ENCODE measurements around the gene CELF6. TPM values are rescaled to one million over a fixed set of nuclear protein-coding genes. Genes with fewer than 3 reads are reported as not detected.

The CELF6 gene
- total and polyA plus RNA-seq, 4 donors = 0.10 to 0.92 (median 0.44) TPM

DNA sequence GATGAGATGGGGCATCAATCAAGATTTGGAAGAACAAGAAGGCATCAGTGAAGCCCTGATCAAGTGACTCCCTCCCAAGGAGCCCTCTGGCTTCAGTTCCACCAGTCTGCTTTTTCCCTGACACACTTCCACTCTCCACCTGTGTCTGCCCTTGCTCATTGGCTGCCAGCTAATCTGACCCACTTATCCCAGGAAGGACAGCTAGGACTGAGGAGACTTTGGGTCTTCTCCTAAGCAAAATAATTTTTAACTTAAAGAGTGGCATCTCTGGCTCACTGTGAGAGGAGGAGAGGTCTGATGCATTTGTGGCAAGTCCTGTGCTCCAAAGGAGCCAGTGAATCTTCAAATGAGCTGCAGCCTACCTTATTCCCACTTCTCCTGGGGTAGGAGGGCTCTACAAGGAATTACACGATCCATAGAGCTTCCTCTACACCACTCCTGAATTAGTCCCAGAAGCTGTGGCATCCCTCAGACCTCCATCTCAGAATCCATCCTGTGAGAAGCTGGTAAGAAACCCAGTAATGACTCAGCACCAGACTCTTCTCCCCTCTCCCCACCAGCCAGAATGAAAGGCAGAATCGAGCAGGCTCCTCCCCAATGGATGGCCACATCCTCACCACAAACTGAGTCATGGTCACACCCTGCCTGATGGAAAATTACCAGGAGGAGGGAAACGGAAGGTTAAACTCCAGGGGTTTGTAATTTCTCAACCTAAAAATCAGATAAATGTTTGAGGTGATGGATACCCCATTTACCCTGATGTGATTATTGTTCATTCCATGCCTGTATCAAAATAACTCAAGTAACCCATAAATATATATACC is 82.7 kb downstream of the CELF6 start:
- no peak for DNase-seq (ENCODE audit: low spot score)
- Histone ChIP-seq H3K4me1 (ENCODE audit: control insufficient read depth in 4 of 4, insufficient read depth in 4 of 4, low read length in 3 of 4) (no peaks in the 10 kb centered on the region), H3K9ac (ENCODE audit: low read depth in 1 of 2, low read length in 2 of 2) (no peak overlapping the region), H3K27ac (ENCODE audit: low read depth in 1 of 2, low read length in 2 of 2) (no peak overlapping the region), H3K9me3 (ENCODE audit: control insufficient read depth in 4 of 4, low read length in 3 of 4) (no peaks in the 10 kb centered on the region), H3K36me3 (ENCODE audit: control insufficient read depth in 4 of 4, insufficient read depth in 3 of 4, low read depth in 1 of 4, low read length in 3 of 4) (peaks cover 2 to 14% (median 6%) of the 10 kb centered on the region in 4 donors), H3K27me3 (ENCODE audit: control insufficient read depth in 4 of 4, insufficient read depth in 4 of 4, low read length in 3 of 4) (no peaks in the 10 kb centered on the region), H3K4me3 (ENCODE audit: low read depth in 1 of 3, low read length in 3 of 3) (no peak overlapping the region)
- 69% methylated on average over 3 of the region's 3 CpGs for WGBS
- TF ChIP-seq CTCF (IDR thresholded peaks at IDR 0.05; ENCODE audit: low read depth, low read length, missing input control) = no peak
- TF ChIP-seq HNF4A (conservative IDR thresholded peaks at IDR 0.05) = no peak
- TF ChIP-seq, protein P1, sequence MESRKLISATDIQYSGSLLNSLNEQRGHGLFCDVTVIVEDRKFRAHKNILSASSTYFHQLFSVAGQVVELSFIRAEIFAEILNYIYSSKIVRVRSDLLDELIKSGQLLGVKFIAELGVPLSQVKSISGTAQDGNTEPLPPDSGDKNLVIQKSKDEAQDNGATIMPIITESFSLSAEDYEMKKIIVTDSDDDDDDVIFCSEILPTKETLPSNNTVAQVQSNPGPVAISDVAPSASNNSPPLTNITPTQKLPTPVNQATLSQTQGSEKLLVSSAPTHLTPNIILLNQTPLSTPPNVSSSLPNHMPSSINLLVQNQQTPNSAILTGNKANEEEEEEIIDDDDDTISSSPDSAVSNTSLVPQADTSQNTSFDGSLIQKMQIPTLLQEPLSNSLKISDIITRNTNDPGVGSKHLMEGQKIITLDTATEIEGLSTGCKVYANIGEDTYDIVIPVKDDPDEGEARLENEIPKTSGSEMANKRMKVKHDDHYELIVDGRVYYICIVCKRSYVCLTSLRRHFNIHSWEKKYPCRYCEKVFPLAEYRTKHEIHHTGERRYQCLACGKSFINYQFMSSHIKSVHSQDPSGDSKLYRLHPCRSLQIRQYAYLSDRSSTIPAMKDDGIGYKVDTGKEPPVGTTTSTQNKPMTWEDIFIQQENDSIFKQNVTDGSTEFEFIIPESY (IDR thresholded peaks at IDR 0.05) = no peak
- TF ChIP-seq RAD21 (IDR thresholded peaks at IDR 0.05) = no peak
- TF ChIP-seq FOXA1 (IDR thresholded peaks at IDR 0.05) = no peak
- no peak for TF ChIP-seq YY1 (IDR thresholded peaks at IDR 0.05)
- no peak for TF ChIP-seq TAF1 (conservative IDR thresholded peaks at IDR 0.05)
- no peak for TF ChIP-seq FOXA2 (IDR thresholded peaks at IDR 0.05)

DNA sequence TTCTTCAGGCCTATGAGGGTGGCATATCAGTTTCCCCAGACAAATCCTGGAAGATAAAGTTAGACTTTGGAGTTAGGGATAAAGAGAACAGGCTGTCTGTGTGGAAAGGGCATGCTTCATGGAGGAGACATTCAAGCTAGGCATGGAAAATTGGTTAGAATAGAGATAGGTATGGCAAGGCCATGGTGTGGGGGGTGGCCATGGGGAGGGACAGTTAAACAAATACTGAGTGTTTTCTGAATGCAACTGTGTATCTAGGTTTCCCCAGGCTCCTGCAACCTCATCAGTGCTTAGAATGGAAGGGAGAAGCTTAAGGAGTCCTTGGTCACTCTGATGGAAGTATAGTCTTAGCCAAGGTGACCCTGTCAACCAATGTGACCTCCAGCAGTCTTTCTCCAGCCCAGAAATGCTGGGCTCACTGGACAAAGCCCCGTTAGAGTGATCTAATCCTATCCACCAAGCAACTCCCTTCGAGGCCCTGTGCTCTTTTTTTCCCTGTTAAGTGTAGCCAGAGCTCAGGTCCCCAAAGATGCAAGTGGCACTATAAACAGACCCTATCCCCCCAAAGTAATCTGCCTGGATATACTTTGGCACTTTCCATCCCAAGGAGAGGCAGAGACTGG is 83.5 kb downstream of the CELF6 start:
- Histone ChIP-seq H3K27me3 (ENCODE audit: control insufficient read depth in 4 of 4, insufficient read depth in 4 of 4, low read length in 3 of 4) (no peaks in the 10 kb centered on the region), H3K27ac (ENCODE audit: low read depth in 1 of 2, low read length in 2 of 2) (no peak overlapping the region), H3K9me3 (ENCODE audit: control insufficient read depth in 4 of 4, low read length in 3 of 4) (no peaks in the 10 kb centered on the region), H3K9ac (ENCODE audit: low read depth in 1 of 2, low read length in 2 of 2) (no peak overlapping the region), H3K4me3 (ENCODE audit: low read depth in 1 of 3, low read length in 3 of 3) (no peak overlapping the region), H3K4me1 (ENCODE audit: control insufficient read depth in 4 of 4, insufficient read depth in 4 of 4, low read length in 3 of 4) (peaks cover 2 to 6% (median 4%) of the 10 kb centered on the region in 4 donors), H3K36me3 (ENCODE audit: control insufficient read depth in 4 of 4, insufficient read depth in 3 of 4, low read depth in 1 of 4, low read length in 3 of 4) (peaks cover 2 to 7% (median 3%) of the 10 kb centered on the region in 4 donors)
- DNase-seq (ENCODE audit: low spot score) = no peak
- TF ChIP-seq SP1 (IDR thresholded peaks at IDR 0.05) (no peak), RAD21 (IDR thresholded peaks at IDR 0.05) (no peak)
- TF ChIP-seq, protein P1 (IDR thresholded peaks at IDR 0.05) = no peak
- 92% methylated on average over 2 of the region's 2 CpGs for WGBS

DNA sequence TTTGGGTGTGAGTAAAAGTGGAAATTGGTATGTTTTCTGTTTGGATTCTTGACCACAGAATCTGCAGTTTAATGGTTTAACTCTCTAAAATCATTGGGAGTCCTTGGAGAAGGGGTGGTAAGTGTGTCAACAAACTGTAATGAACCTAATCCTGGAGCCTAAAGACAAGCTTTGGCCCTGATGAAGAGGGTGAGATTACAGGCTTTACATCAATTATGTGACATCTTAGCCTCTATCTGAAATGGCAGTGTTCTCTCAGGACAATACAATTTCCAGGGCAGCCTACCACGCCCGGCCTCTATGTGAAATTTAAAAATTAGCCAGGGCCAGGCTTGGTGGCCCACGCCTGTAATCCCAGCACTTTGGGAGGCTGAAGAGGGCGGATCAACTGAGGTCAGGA is 84.7 kb downstream of the CELF6 start:
- Histone ChIP-seq H3K9me3 (ENCODE audit: control insufficient read depth in 4 of 4, low read length in 3 of 4) (no peaks in the 10 kb centered on the region), H3K27ac (ENCODE audit: low read depth in 1 of 2, low read length in 2 of 2) (no peak overlapping the region), H3K27me3 (ENCODE audit: control insufficient read depth in 4 of 4, insufficient read depth in 4 of 4, low read length in 3 of 4) (no peaks in the 10 kb centered on the region), H3K9ac (ENCODE audit: low read depth in 1 of 2, low read length in 2 of 2) (no peak overlapping the region), H3K4me1 (ENCODE audit: control insufficient read depth in 4 of 4, insufficient read depth in 4 of 4, low read length in 3 of 4) (peaks cover 2 to 15% (median 12%) of the 10 kb centered on the region in 4 donors), H3K4me3 (ENCODE audit: low read depth in 1 of 3, low read length in 3 of 3) (no peak overlapping the region), H3K36me3 (ENCODE audit: control insufficient read depth in 4 of 4, insufficient read depth in 3 of 4, low read depth in 1 of 4, low read length in 3 of 4) (no peaks in the 10 kb centered on the region)
- DNase-seq (ENCODE audit: low spot score) = no peak
- TF ChIP-seq CTCF (IDR thresholded peaks at IDR 0.05; ENCODE audit: low read depth, low read length, missing input control) (no peak), GABPA (IDR thresholded peaks at IDR 0.05 in 1 of 2, conservative IDR thresholded peaks at IDR 0.05 in 1 of 2) (no peak), ATF3 (IDR thresholded peaks at IDR 0.05) (no peak), HNF4A (conservative IDR thresholded peaks at IDR 0.05) (no peak), NR2F2 (IDR thresholded peaks at IDR 0.05) (no peak)
- TF ChIP-seq, protein P1 (IDR thresholded peaks at IDR 0.05) = no peak
- 91% methylated on average over 4 of the region's 4 CpGs for WGBS
